ENCODE results near the gene POLR1E.

Gene POLR1E

GRCh38 chr9:37495571-37495970 is 9.8 kb downstream of the POLR1E start:
- TF ChIP-seq CTCF (conservative IDR thresholded peaks at IDR 0.05; ENCODE audit: low read depth, low read length), result no peak
- DNase-seq (ENCODE audit: low read depth), result no peak

DNA sequence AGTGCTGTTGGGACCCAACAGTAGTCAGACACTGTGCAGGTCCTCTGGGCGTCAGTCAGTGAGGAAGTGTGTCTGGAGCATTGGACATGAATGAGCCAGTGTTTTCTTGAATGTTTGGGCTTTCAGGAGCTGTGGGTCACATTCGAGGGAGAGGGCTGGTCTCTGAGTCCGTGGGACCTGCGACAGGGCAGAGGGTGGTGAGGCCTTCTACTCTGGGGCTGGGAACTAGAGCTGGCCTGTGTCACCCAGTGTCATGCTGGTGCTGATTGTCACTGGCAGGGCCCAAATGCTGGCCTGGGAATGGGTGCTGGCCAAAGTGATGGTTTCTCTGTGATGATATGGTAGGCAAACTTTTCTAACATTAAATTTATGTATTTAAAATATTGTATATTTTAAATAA is 10.3 kb downstream of the POLR1E start:
- no peak for DNase-seq (ENCODE audit: low read depth)
- TF ChIP-seq CTCF (conservative IDR thresholded peaks at IDR 0.05; ENCODE audit: low read depth, low read length), result no peak
- no peak overlapping the region for H3K4me3 ChIP-seq (ENCODE audit: low read depth, low read length)

More at GRCh38 chr9:37495571-37495970, 9.8 kb downstream of the POLR1E start:
- H3K4me3 ChIP-seq (ENCODE audit: low read depth, low read length), result no peak overlapping the region

GRCh38 chr9:37497320-37497719 is 11.6 kb downstream of the POLR1E start:
- DNase-seq (ENCODE audit: low read depth), result no peak

DNA sequence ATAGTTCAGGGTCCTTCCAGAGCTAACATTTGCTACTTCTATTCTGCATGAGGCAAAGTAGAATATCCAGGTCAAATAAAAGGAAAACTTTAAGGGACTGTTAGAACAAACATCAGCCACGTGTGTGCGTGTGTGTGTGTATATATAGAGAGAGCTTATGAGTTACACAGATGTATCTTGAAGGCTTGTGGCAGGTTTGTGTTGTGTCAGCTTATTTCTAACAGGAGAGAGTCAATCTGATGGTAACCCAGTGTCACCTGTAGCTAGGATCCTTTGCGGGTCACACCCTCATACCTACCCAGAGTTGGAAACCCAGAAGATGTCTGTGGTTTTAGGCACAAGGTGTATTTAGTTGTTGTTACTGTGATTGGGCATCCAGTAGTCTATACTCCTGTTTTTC is 12.7 kb downstream of the POLR1E start:
- no peak for DNase-seq (ENCODE audit: low read depth)
- TF ChIP-seq CTCF (conservative IDR thresholded peaks at IDR 0.05; ENCODE audit: low read depth, low read length), result no peak

More at GRCh38 chr9:37497320-37497719, 11.6 kb downstream of the POLR1E start:
- H3K4me3 ChIP-seq (ENCODE audit: low read depth, low read length), result no peak overlapping the region
- TF ChIP-seq CTCF (conservative IDR thresholded peaks at IDR 0.05; ENCODE audit: low read depth, low read length), result no peak

GRCh38 chr9:37499297-37499696 is 13.5 kb downstream of the POLR1E start:
- no peak overlapping the region for H3K4me3 ChIP-seq (ENCODE audit: low read depth, low read length)
- TF ChIP-seq CTCF (conservative IDR thresholded peaks at IDR 0.05; ENCODE audit: low read depth, low read length), result no peak
- no peak for DNase-seq (ENCODE audit: low read depth)

More for the DNA sequence above, 12.7 kb downstream of the POLR1E start:
- H3K4me3 ChIP-seq (ENCODE audit: low read depth, low read length), result no peak overlapping the region

- DNase-seq (ENCODE audit: low read depth), result no peak
- no peak for TF ChIP-seq CTCF (conservative IDR thresholded peaks at IDR 0.05; ENCODE audit: low read depth, low read length)
- H3K4me3 ChIP-seq (ENCODE audit: low read depth, low read length), result no peak overlapping the region
These were observed 16.3 kb downstream of the POLR1E start for GRCh38 chr9:37501957-37502596.

GRCh38 chr9:37503736-37504135 is 18.0 kb downstream of the POLR1E start:
- H3K4me3 ChIP-seq (ENCODE audit: low read depth, low read length), result no peak overlapping the region
- DNase-seq (ENCODE audit: low read depth), result peak; percentile 56
- no peak for TF ChIP-seq CTCF (conservative IDR thresholded peaks at IDR 0.05; ENCODE audit: low read depth, low read length)
